ENCODE results near the gene PDGFA.
A peak's percentile ranks its signal among the peaks of the same experiment; 100 is the strongest.

Gene PDGFA

DNA sequence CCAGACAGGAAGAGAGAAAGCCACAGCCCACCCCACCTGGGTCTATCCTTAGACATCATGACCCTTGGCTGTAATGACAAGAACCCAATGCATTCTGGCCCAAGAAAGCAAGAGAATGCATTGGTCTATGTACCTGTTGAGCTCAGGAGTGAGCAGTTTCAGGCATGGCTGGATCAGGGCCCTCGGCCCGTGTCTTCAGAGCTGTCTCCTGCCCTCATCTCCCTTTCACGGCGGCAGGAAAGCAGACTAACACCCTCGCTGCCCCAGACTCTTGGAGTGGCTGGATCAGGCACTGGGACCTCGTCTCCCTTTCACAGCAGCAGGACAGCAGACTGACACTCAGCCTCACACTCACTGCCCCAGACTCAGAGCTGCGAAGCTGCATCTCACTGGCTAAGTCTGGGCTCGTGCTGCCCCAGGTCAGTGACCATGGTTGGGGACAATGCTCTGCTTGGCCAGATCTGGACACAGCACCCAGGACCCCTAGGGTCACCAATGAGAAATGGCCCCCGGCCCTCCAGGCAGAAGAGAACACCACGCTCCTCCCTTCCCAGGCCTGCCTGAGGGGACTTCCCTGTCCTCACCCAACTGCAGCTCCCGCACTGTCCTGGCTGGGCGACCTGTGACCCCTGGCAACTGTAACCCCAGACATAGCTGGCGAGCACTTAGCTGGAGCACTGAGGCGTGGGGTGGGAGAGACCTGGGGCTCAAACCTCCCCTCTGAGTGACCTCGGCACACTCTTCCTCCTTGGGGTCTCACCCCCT, 12.9 kb upstream of the PDGFA start:
- no peaks in the 10 kb centered on the region for H3K36me3 Mint-ChIP-seq
- no peak overlapping the region for H3K4me3 Mint-ChIP-seq
- H3K9me3 Mint-ChIP-seq, result no peaks in the 10 kb centered on the region
- no peak overlapping the region for H3K27ac Mint-ChIP-seq
- DNase-seq (ENCODE audit: low spot score in 2 of 2) (no peak), ATAC-seq (peak; percentile 24)
- H3K4me1 Mint-ChIP-seq, result peaks cover 21% of the 10 kb centered on the region

DNA sequence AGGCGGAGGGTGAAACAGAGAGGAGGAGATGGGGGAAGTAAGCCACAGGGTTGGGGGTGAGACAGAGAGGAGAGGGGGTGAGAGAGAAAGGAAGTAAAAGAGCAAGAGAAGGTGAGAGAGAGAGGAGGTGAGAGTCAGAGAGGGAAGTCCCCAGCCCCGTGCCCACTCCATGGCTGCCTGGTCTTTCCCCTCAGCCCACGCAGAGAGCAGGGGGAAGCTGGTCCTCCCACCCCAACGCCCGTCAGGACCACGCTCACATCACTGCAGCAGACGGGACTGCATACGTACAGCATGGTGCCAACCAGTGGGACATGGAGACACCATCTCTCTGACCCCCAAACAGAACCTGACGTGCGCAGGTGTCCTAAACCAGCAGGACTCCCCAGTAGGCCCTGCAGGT, 12.1 kb upstream of the PDGFA start:
- peak overlapping the region; percentile 25 for H3K4me3 Mint-ChIP-seq
- H3K36me3 Mint-ChIP-seq, result no peaks in the 10 kb centered on the region
- H3K27ac Mint-ChIP-seq, result no peak overlapping the region
- H3K4me1 Mint-ChIP-seq, result peaks cover 21% of the 10 kb centered on the region
- no peak for DNase-seq (ENCODE audit: low spot score in 2 of 2)
- H3K9me3 Mint-ChIP-seq, result no peaks in the 10 kb centered on the region
- ATAC-seq, result peak; percentile 66

DNA sequence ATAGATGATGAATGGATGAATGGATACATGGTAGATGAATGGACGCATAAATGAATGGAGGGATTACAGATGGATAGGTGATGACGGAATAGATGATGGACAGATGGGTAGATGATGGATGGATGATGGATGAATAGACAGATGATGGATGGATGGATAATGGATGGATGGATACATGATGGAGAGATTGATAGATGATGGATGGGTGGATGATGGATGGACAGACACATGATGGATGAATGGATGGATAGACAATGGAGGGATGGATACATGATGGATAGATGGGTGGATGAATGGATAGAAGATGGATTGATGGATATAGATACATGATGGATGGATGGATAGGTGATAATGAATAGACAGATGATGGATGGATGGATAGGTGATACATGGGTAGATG, 8.8 kb upstream of the PDGFA start:
- H3K36me3 Mint-ChIP-seq, result no peaks in the 10 kb centered on the region
- ATAC-seq (no peak), DNase-seq (ENCODE audit: low spot score in 2 of 2) (no peak)
- no peak overlapping the region for H3K4me3 Mint-ChIP-seq
- no peaks in the 10 kb centered on the region for H3K9me3 Mint-ChIP-seq
- peaks cover 16% of the 10 kb centered on the region for H3K4me1 Mint-ChIP-seq
- no peak overlapping the region for H3K27ac Mint-ChIP-seq

DNA sequence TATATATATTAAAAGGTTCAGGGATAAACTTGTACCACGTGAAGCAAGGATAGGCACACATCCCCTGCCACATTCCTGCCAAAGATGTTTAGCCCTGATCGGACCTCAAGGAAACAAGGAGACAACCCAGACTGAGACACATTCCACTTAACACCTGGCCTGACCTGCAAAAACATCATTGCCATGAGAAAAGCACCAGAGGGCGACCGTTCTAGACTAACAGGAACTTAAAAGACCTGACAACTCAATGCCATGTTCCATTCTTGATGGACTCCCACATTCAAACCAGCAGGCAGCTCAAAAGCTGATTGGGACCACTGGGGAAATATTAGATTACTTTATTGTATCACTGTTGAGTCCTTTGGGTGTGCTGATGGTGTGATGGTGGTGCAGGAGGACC, 8.1 kb upstream of the PDGFA start:
- Mint-ChIP-seq H3K4me3 (no peak overlapping the region), H3K4me1 (peaks cover 16% of the 10 kb centered on the region), H3K27ac (no peak overlapping the region), H3K9me3 (no peaks in the 10 kb centered on the region), H3K36me3 (no peaks in the 10 kb centered on the region)
- ATAC-seq (no peak), DNase-seq (ENCODE audit: low spot score in 2 of 2) (no peak)

DNA sequence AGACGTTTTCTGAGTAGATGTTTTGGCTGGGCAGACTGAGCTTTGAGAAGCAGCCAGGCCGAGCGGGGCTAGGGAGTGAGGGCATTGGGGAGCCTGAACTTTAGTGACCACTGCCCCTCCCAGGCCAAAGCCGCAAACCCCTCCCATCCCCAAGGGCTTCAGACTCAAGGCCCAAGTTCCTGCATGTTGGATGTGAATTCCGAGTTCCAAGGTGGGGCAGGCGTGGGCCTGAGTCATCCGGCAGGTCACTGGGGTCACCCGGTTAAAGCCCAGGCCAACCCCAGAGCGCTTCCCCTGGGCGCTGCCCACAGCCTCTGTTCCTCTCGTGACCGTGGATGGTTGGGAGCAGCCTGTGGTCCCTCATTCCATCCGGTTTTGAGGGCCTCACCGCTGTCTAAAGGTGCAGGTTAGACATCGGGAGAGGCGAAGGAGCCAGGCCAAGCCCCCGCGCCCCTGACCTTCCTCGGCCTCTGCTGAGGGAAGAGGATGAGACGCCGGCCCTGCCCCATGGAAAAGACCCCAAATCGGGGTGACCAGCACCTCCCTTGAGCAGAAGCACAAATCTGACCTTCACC, 6.9 kb upstream of the PDGFA start:
- H3K27ac Mint-ChIP-seq, result no peak overlapping the region
- no peak overlapping the region for H3K4me3 Mint-ChIP-seq
- ATAC-seq (no peak), DNase-seq (ENCODE audit: low spot score in 2 of 2) (no peak)
- H3K36me3 Mint-ChIP-seq, result no peaks in the 10 kb centered on the region
- no peaks in the 10 kb centered on the region for H3K9me3 Mint-ChIP-seq
- peaks cover 11% of the 10 kb centered on the region for H3K4me1 Mint-ChIP-seq

DNA sequence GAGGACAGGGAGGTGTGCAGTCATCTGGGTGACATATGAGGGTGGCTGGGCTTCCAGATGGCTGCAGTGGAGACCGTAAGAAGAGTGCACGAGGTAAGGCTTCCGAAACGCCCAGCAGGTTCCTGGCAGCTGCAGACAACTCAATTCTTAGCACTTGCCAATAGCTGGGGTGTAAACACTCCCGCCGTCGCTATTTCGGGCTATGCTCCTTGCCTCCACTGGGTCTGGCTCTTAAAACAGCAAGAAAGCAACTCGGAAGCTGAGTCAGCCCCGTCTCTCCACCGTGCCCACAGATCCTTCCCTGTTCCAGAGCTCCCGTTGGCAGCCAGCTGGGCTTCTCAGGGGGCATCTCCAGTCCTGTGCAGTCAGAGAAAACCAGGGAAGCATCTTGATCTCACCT, 6.1 kb upstream of the PDGFA start:
- Mint-ChIP-seq H3K4me1 (peaks cover 11% of the 10 kb centered on the region), H3K27ac (no peak overlapping the region), H3K36me3 (peaks cover 4% of the 10 kb centered on the region), H3K9me3 (no peaks in the 10 kb centered on the region), H3K4me3 (no peak overlapping the region)
- ATAC-seq (no peak), DNase-seq (ENCODE audit: low spot score in 2 of 2) (no peak)

DNA sequence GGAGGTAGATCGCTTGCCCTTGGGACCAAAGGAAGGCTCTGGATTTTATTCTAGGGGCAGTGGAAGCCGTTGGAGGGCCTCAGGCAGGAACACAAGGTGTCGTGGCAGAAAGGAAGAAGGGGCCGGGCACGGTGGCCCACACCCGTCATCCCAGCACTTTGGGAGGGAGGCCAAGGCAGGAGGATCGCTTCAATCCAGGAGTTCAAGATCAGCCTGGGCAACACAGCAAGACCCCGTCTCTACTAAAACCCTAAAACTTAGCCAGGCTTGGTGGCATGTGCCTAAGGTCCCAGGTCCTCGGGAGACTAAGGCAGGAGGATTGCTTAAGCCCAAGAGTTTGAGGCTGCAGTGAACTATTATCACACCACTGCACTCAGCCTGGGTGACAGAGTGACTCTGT, 5.2 kb upstream of the PDGFA start:
- no peak overlapping the region for H3K4me3 Mint-ChIP-seq

DNA sequence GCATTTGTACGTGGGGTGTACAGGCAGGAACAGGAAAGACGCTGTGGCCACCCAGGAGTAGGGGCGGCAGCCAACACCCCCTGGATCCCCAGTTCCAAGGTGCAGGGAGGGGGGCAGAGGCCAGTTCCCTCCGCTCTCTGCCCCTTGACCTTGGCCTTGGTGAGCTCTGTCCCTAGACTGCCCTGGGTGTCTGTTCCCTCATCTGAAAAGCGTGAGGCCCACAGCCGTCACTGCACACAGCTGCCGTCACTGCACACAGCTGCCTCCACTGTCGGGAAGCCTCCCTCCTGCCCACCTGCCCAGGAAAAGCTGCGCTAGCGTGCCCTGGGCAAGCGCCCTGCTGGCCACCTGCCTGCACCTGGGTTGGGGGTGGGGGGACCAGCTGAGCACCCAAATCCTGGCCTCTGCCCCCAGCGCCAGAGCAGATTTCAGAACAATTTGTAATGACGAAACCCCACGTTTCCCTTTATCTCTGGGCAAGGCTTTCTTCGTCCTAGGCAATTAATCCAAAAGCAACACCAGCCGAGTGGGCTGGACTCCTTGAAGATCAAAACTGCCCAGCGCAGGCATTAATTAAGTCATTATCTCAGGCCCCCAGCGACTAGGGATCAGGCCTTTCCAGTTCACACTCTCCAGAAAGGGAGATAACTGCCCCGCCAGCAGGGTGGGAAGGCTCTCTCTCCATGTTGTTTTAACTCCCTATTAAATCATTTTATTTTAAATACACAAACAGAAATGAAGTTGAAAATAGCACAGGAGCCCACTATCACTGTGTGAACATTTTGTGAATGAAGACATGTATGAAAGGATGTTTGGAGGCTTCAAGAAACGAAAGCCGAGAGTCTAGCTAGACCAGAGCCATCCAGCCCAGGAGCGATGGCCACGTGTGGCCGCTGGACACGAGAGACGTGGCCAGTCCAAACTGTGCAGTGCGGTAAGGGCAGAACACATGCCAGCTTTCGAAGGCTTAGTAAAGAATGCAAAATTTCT, 4.0 kb upstream of the PDGFA start:
- no peak for ATAC-seq
- no peak for DNase-seq (ENCODE audit: low spot score in 2 of 2)
- peaks cover 6% of the 10 kb centered on the region for H3K4me1 Mint-ChIP-seq
- peak overlapping the region; percentile 25 for H3K4me3 Mint-ChIP-seq
- H3K36me3 Mint-ChIP-seq, result peaks cover 8% of the 10 kb centered on the region
- H3K27ac Mint-ChIP-seq, result no peak overlapping the region
- H3K9me3 Mint-ChIP-seq, result no peaks in the 10 kb centered on the region

More for the DNA sequence above, 5.2 kb upstream of the PDGFA start:
- Mint-ChIP-seq H3K36me3 (peaks cover 6% of the 10 kb centered on the region), H3K27ac (peak overlapping the region; percentile 41), H3K9me3 (no peaks in the 10 kb centered on the region), H3K4me1 (peaks cover 6% of the 10 kb centered on the region)
- no peak for DNase-seq (ENCODE audit: low spot score in 2 of 2)
- ATAC-seq, result no peak

DNA sequence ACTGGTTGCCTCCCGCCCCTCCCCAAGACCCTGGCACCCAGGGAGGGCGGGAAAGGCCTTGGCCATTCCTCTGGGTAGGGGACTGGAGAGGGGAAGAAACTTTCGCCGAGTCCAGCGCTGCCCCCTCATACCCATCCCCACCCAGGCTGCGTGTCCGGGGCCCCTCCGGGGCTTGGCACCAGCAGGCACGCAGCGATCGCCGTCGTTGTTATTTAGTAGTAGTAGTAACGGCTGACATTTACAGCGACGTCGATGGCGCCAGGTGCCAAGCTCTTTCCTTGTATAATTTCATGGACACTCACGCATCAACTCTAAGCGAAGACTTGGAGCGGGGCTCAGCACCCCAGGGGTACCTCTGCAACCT, 3.3 kb upstream of the PDGFA start:
- H3K9me3 Mint-ChIP-seq, result no peaks in the 10 kb centered on the region
- DNase-seq (ENCODE audit: low spot score in 2 of 2), result no peak
- no peak overlapping the region for H3K27ac Mint-ChIP-seq
- no peak for ATAC-seq
- peak overlapping the region; percentile 25 for H3K4me3 Mint-ChIP-seq
- H3K4me1 Mint-ChIP-seq, result peaks cover 6% of the 10 kb centered on the region
- H3K36me3 Mint-ChIP-seq, result peaks cover 15% of the 10 kb centered on the region

DNA sequence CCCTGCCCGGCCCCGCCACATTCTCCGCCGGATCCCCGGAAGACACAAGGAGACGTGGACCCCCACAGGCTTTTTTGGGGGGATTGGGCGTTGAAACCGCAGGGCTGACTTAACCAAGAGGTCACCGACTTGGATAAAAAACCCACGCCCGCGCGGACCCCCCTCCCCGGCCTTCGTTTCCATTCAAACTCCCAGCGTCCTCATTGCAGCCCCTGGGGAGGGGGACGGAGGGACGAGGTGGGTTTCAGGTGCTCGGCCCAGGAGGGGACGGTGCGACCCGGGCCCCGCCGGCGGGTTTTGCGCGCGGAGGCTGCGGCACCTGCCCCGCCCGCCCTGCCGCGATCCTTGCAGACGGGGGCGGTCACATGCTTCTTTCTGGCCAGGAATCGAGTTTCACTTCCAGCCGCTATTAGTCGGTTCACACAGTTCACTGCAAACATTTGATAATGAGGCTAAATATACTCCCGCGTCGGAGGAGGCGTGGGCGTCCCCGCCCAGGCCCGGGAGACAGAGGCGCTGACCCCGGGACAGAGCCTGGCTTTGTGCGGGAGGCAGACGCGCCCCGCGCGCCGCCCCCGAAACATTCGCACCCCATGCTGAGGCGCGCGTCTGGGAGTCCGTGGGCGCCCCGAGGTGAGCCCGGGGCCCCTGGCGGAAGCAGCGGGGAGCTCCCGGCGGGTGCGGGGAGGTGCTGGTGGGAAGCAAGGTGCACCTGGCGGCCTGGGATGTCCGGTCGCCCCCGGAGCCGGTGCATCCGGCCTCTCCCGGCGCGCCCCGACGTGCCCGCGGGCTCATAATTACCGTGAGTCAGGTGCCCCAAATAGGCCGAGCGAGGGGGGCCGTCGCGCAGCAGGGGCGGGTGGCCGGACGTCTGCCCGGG, 2.7 kb upstream of the PDGFA start:
- H3K9me3 Mint-ChIP-seq, result no peaks in the 10 kb centered on the region
- DNase-seq (ENCODE audit: low spot score in 2 of 2), result no peak
- H3K4me3 Mint-ChIP-seq, result peak overlapping the region; percentile 57
- peaks cover 6% of the 10 kb centered on the region for H3K4me1 Mint-ChIP-seq
- H3K27ac Mint-ChIP-seq, result no peak overlapping the region
- H3K36me3 Mint-ChIP-seq, result peaks cover 21% of the 10 kb centered on the region
- ATAC-seq, result peak; percentile 22

DNA sequence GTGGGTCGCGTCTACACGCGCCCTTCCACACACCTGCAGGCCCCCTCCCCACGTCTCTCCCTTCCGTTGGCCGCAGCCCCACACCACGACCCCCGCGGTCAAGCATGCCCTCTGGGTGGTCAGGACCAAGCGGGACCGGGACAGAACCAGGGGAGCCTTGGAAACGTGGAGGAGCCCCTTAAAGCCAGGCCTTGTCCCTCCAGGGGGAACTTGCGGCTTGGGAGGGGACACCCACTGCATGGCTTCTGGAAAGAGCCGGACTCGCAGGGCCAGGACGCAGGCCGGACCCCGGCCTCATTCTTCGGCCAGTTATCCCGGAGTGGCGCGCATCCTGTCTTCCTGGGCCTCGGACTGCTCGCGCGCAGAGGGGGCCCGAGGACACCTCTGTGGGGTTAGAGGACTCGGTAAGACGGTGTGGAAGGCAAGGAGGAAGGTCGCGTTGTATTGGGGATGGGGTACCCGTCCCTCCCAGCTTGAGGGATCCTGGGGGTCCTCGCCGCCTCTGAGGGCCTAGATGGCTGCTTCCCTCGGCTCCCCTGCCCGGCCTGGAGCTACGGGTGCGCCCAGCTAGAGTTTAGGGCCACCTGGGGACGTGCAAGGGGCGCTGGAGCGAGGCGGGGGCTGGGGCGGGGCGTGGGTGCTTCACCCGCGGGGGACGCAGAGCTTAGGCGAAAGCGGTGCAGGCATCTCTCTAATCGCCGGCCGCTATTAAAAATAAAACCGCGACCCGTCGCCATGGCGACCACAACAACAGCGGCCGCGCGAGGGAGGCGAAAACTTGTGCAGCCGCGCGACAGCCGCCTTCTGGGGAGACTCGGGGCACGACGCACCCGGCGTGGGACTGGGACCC, 1.8 kb upstream of the PDGFA start:
- Mint-ChIP-seq H3K9me3 (no peaks in the 10 kb centered on the region), H3K4me3 (peak overlapping the region; percentile 57), H3K4me1 (peaks cover 8% of the 10 kb centered on the region), H3K27ac (no peak overlapping the region), H3K36me3 (peaks cover 22% of the 10 kb centered on the region)
- DNase-seq (ENCODE audit: low spot score in 2 of 2) (no peak), ATAC-seq (no peak)

DNA sequence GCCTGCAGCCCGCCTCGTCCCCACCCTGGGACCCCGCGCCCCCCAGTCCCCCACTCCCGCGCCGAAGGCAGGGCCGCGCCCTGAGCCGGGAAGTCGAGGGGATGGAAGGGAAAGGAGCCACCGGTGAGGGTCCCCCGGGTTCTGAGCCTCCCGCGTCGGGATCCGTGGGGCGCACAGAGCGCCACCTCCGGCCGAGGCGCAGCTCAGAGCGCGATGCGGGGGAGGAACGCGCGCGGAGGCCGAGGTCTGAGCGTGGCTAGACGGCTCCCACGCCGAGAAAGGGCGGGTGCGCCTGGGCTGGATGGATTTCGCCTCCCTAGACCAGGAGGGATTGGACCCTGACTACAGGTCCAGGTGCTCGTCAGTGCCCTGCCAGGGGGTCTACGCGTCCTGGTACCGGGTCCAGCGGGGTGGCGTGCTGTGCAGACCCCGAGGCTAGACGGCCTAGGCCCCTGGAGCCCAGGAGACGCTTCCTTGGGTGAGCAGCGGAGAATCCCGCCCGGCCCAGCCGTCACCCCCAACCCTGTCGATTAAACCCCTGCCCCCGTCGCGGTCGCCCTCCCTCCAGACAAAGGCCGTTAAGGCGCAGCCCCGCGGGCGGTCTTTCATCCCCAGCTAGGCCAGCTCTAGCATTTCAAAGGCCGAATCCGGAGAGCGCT, 986 bp upstream of the PDGFA start:
- DNase-seq (ENCODE audit: low spot score in 2 of 2) (peak in 1 of 2 donors; percentile 60), ATAC-seq (no peak)
- H3K4me3 Mint-ChIP-seq, result peak overlapping the region; percentile 57
- peaks cover 14% of the 10 kb centered on the region for H3K4me1 Mint-ChIP-seq
- H3K9me3 Mint-ChIP-seq, result no peaks in the 10 kb centered on the region
- no peak overlapping the region for H3K27ac Mint-ChIP-seq
- peaks cover 30% of the 10 kb centered on the region for H3K36me3 Mint-ChIP-seq

DNA sequence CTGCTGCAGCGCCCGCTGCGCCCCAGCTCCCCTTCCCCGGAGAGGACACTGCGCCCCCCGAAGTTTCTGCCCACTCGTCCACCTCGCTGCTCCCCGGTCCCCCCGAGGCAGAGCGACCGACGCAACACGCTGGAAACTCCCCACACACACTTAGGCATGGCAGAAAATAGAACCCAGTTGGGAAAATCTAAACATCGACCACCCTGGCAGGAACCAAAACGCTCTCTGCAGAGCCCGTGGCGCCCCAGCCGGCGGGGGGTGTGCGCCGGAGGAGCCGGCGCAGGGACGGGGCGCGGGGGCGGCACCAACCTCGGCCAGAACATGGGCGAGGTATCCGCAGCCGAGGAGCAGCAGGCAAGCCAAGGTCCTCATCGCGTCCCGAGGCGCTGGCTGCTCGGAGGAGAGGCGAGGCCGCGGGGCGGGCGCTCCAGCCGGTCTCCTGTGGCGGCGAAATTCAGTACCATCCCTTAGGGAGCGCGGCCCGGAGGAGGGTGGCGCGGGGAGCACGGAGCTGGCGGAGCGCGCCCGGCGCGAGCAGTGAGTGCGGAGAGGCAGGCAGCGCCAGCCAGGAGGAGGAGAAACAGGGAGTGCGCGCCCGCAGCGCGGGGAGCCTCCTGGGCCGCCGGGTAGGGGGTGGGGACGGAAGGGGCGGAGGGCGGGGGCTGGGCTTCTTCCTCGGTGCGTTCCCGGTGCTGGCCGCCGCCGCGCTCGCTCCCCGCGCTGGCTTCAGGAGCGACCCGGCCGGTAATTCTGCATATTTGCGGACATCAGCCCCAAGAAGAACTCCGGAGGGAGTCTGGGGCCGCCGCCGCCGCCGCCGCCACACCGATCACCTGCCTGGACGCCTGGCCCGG, 789 bp downstream of the PDGFA start:
- Mint-ChIP-seq H3K4me3 (peak overlapping the region; percentile 82), H3K9me3 (no peaks in the 10 kb centered on the region), H3K4me1 (peaks cover 29% of the 10 kb centered on the region), H3K27ac (peak overlapping the region; percentile 69), H3K36me3 (peaks cover 45% of the 10 kb centered on the region)
- peak; percentile 34 to 75 for DNase-seq (ENCODE audit: low spot score in 2 of 2)
- ATAC-seq, result peak; percentile 32
